Measurements from ENCODE around the gene KCNJ10.

DNA sequence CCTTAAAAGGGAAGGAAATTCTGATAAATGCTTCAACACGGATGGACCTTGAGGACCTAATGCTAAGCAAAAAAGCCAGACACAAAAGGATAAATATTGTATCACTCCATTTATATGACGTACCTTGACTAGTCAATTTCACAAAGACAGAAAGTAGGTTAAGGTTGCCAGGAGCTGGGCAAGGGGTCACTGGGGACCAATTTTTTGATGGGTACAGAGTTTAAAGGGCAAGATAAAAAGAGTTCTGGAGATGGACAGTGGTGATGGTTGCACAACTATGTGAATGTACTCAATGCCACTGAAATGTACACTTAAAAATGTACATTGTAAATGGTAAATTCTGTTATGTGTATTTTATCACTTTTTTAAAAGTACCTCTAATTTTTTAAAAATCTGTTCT, 83.9 kb downstream of the KCNJ10 start:
- TF ChIP-seq, protein P1, sequence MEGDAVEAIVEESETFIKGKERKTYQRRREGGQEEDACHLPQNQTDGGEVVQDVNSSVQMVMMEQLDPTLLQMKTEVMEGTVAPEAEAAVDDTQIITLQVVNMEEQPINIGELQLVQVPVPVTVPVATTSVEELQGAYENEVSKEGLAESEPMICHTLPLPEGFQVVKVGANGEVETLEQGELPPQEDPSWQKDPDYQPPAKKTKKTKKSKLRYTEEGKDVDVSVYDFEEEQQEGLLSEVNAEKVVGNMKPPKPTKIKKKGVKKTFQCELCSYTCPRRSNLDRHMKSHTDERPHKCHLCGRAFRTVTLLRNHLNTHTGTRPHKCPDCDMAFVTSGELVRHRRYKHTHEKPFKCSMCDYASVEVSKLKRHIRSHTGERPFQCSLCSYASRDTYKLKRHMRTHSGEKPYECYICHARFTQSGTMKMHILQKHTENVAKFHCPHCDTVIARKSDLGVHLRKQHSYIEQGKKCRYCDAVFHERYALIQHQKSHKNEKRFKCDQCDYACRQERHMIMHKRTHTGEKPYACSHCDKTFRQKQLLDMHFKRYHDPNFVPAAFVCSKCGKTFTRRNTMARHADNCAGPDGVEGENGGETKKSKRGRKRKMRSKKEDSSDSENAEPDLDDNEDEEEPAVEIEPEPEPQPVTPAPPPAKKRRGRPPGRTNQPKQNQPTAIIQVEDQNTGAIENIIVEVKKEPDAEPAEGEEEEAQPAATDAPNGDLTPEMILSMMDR (IDR thresholded peaks at IDR 0.05): no peak
- TF ChIP-seq ZFX (IDR thresholded peaks at IDR 0.05; ENCODE audit: borderline replicate concordance): no peak

All from 22Rv1 (cell line).